Effector CD4-positive, alpha-beta T cell (primary cell): ENCODE data around the gene ANKRD28.
"Not testable (repeated sequence)": the region's sequence is repeated elsewhere in the genome, so short reads cannot be mapped to it uniquely, and the experiment has no call there.

ENCODE experiments used
- DNase-seq: peaks from one replicate; pipeline ENCODE4 v3.0.0-alpha.2; 2020

The ANKRD28 gene

GRCh38 chr3:15801298-15801697, 3.5 kb upstream of the ANKRD28 start:
- DNase-seq, result no peak

GRCh38 chr3:15800780-15801179, 3.0 kb upstream of the ANKRD28 start:
- DNase-seq, result no peak

GRCh38 chr3:15800327-15800726, 2.5 kb upstream of the ANKRD28 start:
- no peak for DNase-seq

- no peak for DNase-seq
These were observed 910 bp upstream of the ANKRD28 start for GRCh38 chr3:15798533-15799245.

- no peak for DNase-seq
These were observed 773 bp downstream of the ANKRD28 start for GRCh38 chr3:15796771-15797641.

GRCh38 chr3:15796331-15796730, 1.4 kb downstream of the ANKRD28 start:
- no peak for DNase-seq

GRCh38 chr3:15795651-15796308, 2.0 kb downstream of the ANKRD28 start:
- no peak for DNase-seq

GRCh38 chr3:15794842-15795650, 2.7 kb downstream of the ANKRD28 start:
- no peak for DNase-seq

- no peak for DNase-seq
These were observed 3.4 kb downstream of the ANKRD28 start for GRCh38 chr3:15794303-15794771.

- no peak for DNase-seq
These were observed 6.3 kb downstream of the ANKRD28 start for GRCh38 chr3:15791525-15791924.

- no peak for DNase-seq
These were observed 9.8 kb downstream of the ANKRD28 start for GRCh38 chr3:15787941-15788340.

- no peak for DNase-seq
These were observed 10.3 kb downstream of the ANKRD28 start for GRCh38 chr3:15787526-15787925.

GRCh38 chr3:15783361-15783969, 14.3 kb downstream of the ANKRD28 start:
- no peak for DNase-seq

GRCh38 chr3:15782429-15782828, 15.3 kb downstream of the ANKRD28 start:
- no peak for DNase-seq

- no peak for DNase-seq
These were observed 16.0 kb downstream of the ANKRD28 start for GRCh38 chr3:15781637-15782402.

- DNase-seq, result no peak
These were observed 16.6 kb downstream of the ANKRD28 start for GRCh38 chr3:15781131-15781530.

GRCh38 chr3:15779111-15779510, 18.7 kb downstream of the ANKRD28 start:
- DNase-seq, result no peak

- DNase-seq, result no peak
These were observed 19.4 kb downstream of the ANKRD28 start for GRCh38 chr3:15778332-15778858.

GRCh38 chr3:15774931-15775560, 22.7 kb downstream of the ANKRD28 start:
- not testable (repeated sequence) for DNase-seq

GRCh38 chr3:15771444-15771843, 26.3 kb downstream of the ANKRD28 start:
- DNase-seq, result no peak
